ENCODE results near the gene LAMB4.

LAMB4 gene

GRCh38 chr7:107977048-107977447 lies 153.1 kb downstream of the LAMB4 start:
- no peak for TF ChIP-seq CTCF (IDR thresholded peaks at IDR 0.05; ENCODE audit: insufficient read depth, low read depth, low read length, missing control alignments)
- no peak overlapping the region for H3K4me3 ChIP-seq (ENCODE audit: low read length)
- no peak for DNase-seq (ENCODE audit: low read depth)

- TF ChIP-seq CTCF (IDR thresholded peaks at IDR 0.05; ENCODE audit: insufficient read depth, low read depth, low read length, missing control alignments): no peak
- DNase-seq (ENCODE audit: low read depth): no peak
- H3K4me3 ChIP-seq (ENCODE audit: low read length): no peak overlapping the region
These were observed 153.5 kb downstream of the LAMB4 start for GRCh38 chr7:107976620-107977019.

GRCh38 chr7:107975394-107976013 lies 154.7 kb downstream of the LAMB4 start:
- no peak for TF ChIP-seq CTCF (IDR thresholded peaks at IDR 0.05; ENCODE audit: insufficient read depth, low read depth, low read length, missing control alignments)
- H3K4me3 ChIP-seq (ENCODE audit: low read length): no peak overlapping the region
- DNase-seq (ENCODE audit: low read depth): no peak

GRCh38 chr7:107973861-107974260 lies 156.3 kb downstream of the LAMB4 start:
- no peak overlapping the region for H3K4me3 ChIP-seq (ENCODE audit: low read length)
- DNase-seq (ENCODE audit: low read depth): no peak
- no peak for TF ChIP-seq CTCF (IDR thresholded peaks at IDR 0.05; ENCODE audit: insufficient read depth, low read depth, low read length, missing control alignments)

Data from epithelial cell of esophagus (primary cell).